Glomerular endothelial cell (primary cell): ENCODE measurements around the gene ROCK2. TPM values are rescaled to one million over a fixed set of nuclear protein-coding genes. Genes with fewer than 3 reads are reported as not detected.
"Not testable (repeated sequence)": the region's sequence is repeated elsewhere in the genome, so short reads cannot be mapped to it uniquely, and the experiment has no call there.

ENCODE experiments used
- DNase-seq: peaks from one replicate; pipeline ENCODE4 v3.0.0-alpha.2; 2011; ENCODE audit warnings: low read depth, low spot score; ENCODE audit errors: extremely low read depth
- total RNA-seq: library from RNA; depleted of rRNA; stranded (reverse); fragments of >200 nt; gene quantifications from 2 replicates; pipeline ENCODE4 v1.2.3, GENCODE V29; 2015

Gene ROCK2
- total RNA-seq, 1 donor from 2014 or later, result 47.4 TPM

GRCh38 chr2:11241412-11242203, 102.8 kb downstream of the ROCK2 start:
- DNase-seq, result no peak

- DNase-seq, result no peak
Observed at GRCh38 chr2:11239666-11240462, 104.6 kb downstream of the ROCK2 start.

- DNase-seq, result no peak
Observed at GRCh38 chr2:11239147-11239546, 105.3 kb downstream of the ROCK2 start.

- DNase-seq, result no peak
Observed at GRCh38 chr2:11237122-11237521, 107.3 kb downstream of the ROCK2 start.

GRCh38 chr2:11236335-11236734, 108.1 kb downstream of the ROCK2 start:
- DNase-seq, result no peak

GRCh38 chr2:11235583-11235982, 108.9 kb downstream of the ROCK2 start:
- no peak for DNase-seq

- DNase-seq, result no peak
Observed at GRCh38 chr2:11234309-11234708, 110.1 kb downstream of the ROCK2 start.

- not testable (repeated sequence) for DNase-seq
Observed at GRCh38 chr2:11231193-11231592, 113.2 kb downstream of the ROCK2 start.

- no peak for DNase-seq
Observed at GRCh38 chr2:11228692-11229091, 115.7 kb downstream of the ROCK2 start.

GRCh38 chr2:11227595-11227994, 116.8 kb downstream of the ROCK2 start:
- no peak for DNase-seq

GRCh38 chr2:11224887-11225286, 119.5 kb downstream of the ROCK2 start:
- DNase-seq, result no peak

- DNase-seq, result no peak
Observed at GRCh38 chr2:11222845-11223244, 121.6 kb downstream of the ROCK2 start.

GRCh38 chr2:11220445-11220844, 124.0 kb downstream of the ROCK2 start:
- no peak for DNase-seq

- no peak for DNase-seq
Observed at GRCh38 chr2:11215407-11215806, 129.0 kb downstream of the ROCK2 start.

GRCh38 chr2:11214770-11215169, 129.7 kb downstream of the ROCK2 start:
- DNase-seq, result no peak

- no peak for DNase-seq
Observed at GRCh38 chr2:11213975-11214374, 130.5 kb downstream of the ROCK2 start.

- DNase-seq, result no peak
Observed at GRCh38 chr2:11213090-11213638, 131.3 kb downstream of the ROCK2 start.

- no peak for DNase-seq
Observed at GRCh38 chr2:11212645-11213044, 131.8 kb downstream of the ROCK2 start.

- no peak for DNase-seq
Observed at GRCh38 chr2:11208083-11208482, 136.4 kb downstream of the ROCK2 start.

GRCh38 chr2:11203480-11203879, 141.0 kb downstream of the ROCK2 start:
- peak; percentile 41 for DNase-seq

- DNase-seq, result no peak
Observed at GRCh38 chr2:11201969-11202368, 142.5 kb downstream of the ROCK2 start.

- DNase-seq, result no peak
Observed at GRCh38 chr2:11200651-11201050, 143.8 kb downstream of the ROCK2 start.
